SHP77 (cell line): ENCODE data around the gene MCTP2.

Experiments
- DNase-seq, 2 experiments: peaks; one replicate each; lab custom pipeline; 2025; lab: John Stamatoyannopoulos, UW

The MCTP2 gene

DNA sequence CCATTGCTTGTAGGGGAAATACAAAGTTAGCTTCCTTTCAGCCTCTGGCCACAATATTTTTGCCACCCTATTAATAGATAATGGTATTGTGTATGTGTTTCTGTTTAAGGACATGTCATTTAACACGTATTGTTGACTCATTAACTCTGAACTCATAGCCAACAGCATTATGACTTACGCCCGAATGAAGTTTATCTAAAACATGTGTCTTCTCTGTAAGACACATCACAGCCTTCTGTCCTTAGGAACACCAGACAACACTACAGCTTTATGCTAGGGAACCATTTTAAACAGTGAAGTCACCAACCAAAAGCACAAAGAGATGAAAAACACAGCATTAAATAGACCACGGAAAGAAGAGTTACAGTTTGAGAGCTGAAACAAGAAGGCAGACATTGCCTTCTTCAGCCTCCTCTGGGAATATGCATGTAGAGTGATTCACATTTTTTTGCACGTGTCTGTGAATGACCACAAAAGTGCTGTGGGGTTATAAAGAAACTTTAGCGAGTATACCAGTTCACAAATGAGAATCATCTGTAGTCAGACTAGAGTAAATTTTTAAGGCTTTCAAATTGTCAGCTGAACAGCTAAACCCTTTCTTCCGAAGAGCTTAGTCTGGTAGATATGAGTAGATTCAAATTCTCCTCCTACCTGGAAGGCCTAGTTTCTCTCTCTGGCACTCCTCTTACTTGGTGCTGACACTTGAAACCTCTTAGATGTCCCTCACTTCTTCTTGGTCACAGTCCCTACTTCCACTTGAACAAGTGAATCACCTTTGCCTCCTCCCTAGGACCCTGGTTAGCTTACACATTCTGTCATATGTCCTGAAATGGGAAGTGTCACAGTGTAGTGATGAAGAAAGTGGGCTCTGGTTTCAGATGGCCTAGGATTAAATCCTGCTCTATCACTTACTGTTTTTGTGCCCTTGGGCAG is 32.2 kb downstream of the MCTP2 start:
- DNase-seq: no peak

DNA sequence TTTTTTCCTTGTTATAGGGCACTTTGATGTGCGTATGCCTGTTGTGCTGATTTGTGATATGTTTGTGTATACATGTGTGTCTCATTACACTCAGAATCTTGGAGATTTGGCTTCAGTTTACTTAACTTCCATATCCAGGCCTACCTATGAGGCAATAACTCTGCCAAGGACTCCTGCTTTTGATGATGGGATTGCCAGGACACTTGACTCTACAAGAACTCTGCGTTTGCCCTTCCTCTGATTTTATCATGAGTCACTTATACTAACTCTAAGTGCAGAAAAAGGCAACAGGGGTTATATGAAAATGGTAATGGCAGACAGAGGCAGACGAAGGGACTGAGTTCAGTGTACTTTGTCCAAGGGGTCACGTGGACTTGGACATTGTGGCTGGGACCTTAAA is 33.6 kb downstream of the MCTP2 start:
- DNase-seq: no peak

DNA sequence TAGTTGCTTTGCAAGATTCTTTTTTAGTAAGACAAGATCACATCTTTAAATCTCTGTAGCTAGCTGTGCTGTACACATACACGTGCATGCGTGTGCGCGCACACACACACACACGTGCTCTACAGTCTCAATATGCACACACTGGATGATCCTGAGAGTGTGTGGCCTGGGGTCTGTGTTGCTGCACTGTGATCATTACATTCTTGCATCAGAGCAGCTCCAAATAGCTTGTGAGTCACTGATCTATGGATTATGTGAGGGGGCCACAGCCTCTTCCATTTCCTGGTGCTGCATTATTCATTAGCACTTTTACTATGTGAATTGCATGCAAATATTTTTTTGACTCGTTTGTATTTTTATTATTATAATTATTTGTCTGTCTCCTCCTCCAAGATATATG is 34.6 kb downstream of the MCTP2 start:
- DNase-seq: no peak

DNA sequence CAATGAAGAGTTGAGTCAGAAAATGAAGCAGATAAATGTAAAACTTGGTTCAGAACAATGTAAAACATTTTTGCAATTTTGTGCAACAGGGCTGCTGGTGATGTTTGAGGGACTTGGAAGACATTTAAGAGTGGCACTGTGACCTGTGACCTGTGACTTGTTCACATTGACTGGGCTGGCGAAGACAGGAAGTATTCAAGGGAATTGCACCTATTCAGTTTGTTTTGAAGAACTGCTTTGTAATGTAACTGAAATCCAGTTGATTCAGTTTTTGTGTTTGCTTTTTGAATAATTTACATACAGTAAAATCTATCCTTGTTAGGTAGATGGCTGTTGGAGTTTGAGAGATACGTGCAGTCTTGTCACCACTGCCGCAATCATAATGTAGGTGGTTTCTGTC is 35.4 kb downstream of the MCTP2 start:
- no peak for DNase-seq

DNA sequence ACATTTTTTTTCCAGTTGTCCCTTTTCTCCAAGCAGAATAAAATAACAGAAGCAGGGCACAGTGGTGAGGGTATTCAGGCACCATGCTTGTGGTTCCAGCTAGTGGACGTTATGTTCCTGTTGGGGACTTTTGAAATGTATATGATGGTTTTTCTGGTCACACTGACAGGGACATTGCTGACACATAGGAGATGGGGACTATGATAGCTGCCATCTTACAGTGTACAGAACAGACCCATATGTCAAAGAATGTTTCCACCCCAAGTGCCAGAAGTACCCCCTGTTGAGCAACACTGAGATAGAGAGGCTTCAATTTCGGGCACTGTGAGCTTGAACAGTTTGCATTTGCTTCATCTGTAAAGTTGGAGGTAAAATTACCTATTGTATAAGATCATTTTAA is 38.6 kb downstream of the MCTP2 start:
- DNase-seq: no peak

DNA sequence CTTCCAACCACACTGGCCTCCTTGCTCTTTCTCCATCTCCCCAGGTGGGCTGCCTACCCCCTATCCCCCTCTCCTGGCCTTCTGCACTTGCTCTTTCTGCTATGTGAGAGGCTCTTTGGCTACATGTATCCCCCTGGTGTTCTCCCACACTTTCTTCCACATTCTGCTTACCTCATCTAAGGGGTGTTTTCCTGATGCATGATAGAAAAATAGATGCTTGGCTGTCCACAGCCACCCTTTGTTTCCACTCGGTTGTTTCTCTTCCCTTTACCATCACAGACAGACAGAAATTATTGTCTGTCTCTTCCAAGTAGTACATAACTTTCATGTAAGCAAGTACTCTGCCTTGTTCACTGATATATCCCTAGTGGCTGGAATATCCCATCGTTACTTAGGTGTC is 39.2 kb downstream of the MCTP2 start:
- DNase-seq: no peak

DNA sequence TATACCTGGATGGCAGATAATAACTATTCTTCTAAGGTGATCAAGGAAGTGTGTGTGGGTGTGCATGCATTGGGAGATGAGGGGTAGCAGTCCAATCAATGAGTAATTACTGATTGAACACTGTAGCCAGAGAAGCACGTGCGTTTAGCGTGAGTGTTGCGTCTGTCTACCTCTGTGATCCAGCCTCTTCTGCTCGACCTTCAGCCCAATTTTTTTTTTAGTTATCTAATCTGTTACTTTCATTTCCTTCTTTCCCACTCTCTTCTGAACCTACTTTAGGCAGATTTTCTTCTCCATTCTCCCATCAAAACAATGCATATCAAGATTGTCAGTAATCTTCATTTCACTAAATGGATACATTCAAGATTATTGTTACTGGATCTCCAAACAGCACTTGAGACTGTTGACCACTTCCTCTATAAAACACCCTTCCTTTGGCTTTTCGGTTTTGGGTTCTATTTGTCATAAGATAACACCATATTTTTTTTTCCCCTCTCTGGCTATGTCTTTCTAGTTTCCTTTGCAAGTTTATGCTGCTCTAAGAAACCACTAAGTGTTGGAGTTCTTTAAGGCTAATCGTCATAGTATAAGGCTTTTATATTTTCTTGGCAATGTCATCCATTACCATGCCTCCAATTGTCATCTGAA is 41.0 kb downstream of the MCTP2 start:
- no peak for DNase-seq

DNA sequence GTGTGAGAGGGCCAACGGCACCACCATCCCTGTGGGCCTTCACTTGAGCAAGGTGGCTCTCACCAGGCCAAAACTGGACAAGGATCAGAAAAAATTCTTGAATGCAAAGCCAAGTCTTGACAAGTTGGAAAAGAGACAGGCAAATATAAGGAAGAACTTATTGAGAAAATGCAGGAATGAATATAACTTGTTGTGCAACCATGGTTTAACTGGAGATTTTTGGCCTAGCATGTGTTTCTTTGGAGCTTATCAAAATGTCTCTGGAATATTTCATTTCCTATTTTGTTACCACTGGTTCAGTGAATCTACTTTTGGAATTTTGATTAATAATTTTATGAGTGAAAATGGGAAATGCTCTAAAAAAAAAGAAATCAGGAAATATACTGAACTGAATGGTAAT is 42.5 kb downstream of the MCTP2 start:
- no peak for DNase-seq

DNA sequence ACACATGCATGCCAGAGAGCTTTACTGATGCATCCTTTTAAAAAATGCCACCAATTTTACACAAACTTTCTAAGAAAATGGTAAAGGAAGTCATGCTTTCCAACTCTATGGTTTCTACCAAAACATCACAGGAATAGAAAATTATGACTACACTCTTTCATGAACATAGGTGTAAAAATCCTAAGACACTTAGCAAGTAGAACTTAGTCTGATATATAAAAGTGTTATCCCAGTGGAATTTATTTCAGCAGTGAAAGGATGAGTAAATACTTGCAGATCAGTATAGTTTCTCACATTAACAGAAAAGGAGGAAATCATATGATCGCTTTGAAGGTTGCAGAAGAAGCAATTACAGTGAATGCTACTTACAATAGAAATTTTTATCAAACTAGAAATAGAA is 43.4 kb downstream of the MCTP2 start:
- no peak for DNase-seq

DNA sequence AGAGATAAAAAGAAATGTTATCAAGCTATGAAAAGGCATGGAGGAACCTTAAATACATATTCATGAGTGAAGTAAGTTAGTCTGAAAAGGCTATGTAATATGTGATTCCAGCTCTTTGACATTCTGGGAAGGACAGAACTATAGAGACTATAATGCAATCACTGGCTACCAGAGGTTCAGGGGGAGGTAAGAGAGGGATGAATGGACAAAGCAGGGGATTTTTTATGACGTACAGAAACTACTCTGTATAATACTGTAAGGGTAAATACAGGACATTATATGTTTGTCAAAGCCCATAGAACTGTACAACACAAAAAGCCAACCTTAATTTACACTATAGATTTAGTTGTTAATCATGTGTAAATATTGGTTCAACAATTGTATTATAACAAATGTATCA is 46.1 kb downstream of the MCTP2 start:
- no peak for DNase-seq

DNA sequence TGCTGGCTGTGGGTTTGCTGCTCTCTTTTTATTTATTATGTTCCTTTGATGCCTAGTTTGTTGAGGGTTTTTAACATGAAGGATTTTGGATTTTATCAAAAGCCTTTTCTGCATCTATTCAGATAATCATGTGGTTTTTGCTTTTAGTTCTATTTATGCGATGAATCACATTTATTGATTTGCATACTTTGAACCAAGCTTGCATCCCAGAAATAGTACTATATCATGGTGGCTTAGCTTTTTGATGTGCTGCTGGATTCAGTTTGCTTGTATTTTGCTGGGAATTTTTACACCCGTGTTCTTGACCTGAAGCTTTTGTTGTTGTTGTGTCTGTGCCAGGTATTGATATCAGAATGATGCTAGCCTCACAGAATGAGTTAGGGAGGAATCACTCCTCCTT is 48.4 kb downstream of the MCTP2 start:
- DNase-seq: no peak

DNA sequence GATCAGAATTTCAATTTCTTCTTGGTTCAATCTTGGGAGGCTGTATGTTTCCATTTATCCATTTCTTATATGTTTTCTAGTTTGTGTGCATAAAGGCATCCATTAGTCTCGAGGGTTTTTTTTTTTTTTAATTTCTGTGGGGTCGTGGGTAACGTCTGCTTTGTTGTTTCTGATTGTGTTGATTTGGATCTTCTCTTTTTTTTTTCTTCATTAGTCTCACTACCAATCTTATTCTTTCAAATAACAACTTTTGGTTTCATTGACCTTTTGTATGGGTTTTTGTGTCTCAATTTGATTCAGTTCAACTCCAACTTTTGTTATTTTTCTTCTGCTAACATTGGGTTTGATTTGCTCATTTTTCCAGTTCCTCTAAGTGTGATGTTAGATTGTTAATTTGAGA is 48.9 kb downstream of the MCTP2 start:
- DNase-seq: no peak

DNA sequence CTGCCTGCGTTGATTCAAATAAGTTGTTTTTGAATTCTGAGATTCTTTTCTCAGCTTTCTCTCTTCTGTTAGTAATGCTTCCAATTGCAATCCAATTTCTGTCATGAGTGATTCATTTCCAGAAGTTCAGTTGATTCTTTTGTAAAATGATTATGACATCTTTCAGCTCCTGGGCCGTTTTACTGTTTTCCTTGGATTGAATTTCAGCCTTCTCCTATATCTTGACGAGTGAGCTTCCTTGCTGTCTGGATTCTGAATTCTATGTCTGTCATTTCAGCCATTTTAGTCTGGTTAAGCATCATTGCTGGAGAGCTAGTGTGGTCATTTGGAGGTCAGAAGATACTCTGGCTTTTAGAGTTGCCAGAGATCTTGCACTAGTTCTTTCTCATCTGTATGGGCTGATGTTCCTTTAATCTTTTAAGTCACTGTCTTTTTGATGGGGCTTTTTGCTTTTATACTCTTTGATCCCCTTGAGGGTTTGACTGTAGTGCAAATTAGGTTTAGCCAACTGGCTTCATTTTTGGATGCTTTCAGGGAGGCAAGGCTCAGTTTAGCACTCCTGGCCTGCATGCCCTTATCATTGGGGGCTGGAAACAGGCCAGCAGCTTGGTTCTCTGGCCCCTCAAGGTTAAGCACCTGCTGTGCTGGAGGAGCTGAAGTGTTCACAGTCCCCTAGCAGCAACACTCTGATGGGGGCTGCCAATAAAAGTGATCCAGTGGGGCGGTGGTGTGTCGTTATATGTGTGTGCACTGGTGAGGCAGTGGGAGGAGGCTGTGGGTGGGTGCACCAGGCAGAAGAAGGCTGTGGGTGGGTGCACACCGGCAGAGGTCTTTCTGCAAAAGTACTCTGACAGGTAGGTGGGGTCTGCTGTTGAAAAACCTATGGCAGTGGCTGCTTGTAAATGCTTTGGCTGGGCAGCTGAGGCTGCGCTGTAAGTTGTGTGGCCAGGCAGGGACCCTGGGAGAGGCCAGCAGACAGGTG is 51.2 kb downstream of the MCTP2 start:
- DNase-seq: no peak

DNA sequence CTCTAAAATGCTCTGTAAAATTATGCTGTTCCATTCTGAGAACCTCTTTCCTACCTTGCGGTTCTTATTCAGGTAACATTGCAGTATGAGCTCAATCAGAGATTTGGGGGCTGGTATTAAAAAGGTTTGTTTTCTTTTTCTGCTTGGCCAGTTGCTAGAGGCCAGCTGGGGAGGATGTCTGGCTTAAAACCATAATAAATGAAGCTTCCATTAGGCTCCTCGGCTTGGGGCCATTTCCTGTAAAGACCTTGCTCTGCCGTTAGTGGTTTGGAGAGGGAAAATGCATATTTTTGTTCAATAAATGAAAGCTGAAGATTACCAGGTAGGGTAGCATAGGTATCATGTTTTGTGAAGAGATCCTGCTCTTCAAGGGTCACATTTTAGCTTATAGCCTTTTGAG is 55.2 kb downstream of the MCTP2 start:
- no peak for DNase-seq

DNA sequence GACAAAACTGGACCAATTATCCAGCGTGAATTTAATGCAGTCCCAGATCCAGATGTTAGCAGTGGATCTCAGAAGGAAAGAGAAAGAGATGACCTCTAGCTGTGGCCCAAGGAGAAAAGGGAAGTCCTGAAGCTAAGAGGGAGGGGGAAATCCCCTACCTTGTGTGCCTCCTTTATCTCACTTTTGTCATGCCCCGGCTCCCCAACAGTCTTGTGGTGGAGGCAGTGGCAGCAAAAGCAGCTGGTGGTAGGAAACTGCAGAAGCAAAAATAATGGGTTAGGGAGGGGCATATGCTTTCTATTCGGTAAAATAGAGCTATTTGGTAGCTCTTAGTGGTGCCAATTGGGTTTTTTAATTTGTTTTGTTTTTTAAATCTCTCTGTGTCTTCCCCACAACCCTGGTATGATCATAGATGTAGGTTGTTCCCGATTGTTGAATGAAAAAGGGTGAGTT is 56.5 kb downstream of the MCTP2 start:
- no peak for DNase-seq

DNA sequence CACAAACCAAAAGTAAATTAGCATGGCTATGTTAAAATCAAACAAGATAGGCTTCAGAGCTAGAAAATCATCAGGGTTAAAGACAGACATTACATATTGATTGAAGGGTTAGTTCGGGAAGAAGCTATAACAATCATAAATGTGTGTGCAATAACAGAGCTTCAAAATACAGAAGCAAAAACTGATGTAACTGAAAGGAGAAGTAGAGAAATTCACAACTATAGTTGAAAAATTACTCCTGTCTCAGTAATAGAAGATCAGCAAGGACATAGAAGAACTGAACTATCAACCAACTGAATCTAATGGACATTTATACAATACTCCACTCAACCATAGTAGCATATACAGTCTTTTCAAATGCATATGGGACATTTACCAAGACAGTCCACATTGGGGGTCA is 59.4 kb downstream of the MCTP2 start:
- no peak for DNase-seq

DNA sequence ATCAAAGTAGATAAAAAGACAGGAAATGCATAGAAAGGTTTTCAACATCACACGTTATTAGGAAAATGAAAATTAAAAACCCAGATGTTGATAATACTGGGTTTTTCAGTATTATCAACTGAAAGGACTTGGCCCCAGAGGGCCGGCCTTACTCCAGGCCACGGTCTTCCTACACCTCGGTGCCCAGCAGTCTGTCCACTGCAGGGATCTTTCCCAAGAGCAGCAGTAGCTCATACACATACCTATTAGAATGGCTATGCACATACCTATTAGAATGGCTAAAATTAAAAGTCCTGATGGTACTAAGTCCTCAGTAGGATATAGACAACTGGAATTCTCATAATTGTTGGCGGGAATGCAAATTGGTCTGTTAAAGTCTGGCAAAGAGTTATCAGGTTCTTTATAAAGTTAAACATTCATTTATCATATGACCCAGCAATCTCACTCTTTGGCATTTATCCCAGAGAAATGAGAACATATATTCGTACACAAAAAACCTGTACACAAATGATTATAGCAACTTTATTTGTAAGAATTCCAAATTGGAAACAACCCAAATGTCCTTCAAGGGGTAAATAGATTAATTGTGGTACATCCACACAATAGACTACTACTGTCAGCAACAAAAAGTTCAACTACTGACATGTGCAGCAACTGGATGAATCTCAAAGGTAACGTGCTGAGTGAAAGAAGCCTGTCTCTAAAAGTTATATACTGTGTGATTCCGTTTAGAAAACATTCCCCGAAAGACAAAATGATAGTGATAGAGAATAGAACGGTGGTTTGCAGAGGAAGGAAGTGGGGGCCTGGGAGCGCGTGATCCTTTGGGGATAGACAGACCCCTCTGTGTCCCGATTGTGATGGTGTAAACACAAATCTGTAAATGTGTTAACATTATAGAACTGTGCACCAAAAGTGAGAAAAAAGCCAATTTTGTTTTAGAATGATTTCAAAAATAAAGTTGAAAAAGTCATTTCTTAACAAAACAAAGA is 62.3 kb downstream of the MCTP2 start:
- no peak for DNase-seq

DNA sequence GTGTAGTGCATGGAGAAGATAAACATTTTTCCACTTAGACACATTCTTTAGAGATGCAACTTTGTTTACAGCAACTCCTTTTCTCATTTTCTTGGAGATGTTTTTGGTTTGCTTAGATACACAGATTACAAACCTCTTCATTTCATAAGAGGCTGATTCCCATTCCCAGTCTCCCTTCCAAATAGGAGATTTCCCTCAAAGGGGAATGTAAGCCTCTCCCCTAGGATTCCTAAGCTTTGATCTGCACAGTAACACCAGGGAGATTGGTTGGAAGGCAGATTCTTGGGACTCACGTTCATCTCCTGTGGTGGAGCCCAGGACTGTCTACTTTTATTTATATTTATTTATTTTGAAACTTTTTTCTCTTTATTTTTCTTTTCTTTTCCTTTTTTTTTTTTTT is 63.2 kb downstream of the MCTP2 start:
- DNase-seq: no peak

DNA sequence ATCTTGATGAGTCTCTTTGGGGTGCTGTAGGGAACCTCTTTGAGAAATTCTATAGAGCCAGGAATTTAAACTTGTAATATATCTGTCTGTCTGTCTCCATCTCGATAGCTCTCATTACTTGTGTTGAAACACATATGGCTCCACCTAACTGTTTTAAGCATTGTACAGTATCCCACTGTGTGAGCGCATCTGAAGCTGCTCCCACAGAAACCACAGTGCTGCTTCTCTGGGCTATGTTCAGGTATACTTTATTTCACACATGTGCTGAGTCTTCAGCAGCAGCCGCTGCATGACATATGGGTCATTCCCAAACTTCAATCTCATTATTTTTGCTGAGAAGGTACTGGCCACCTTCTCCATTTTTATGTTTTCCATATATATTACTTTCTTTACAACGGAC is 63.9 kb downstream of the MCTP2 start:
- no peak for DNase-seq

DNA sequence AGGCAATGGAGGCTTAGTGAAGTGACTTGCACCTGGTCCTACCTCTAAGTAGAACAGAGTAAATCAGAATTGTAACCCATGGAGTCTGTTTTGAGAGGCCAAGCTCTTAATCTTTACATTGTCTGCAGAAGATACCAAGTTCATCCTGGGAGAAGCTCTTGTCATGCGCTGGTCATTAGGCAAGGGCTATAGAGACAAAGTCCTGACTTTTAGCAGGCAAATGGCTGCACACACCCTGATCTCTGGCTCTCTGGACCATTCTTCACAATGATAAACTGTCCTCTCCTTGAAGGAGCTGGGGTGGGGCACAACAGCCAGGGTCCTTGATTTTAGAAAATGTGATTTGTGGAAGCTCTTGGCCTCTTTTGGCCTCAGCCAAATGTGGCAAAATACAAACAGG is 65.4 kb downstream of the MCTP2 start:
- DNase-seq: no peak

DNA sequence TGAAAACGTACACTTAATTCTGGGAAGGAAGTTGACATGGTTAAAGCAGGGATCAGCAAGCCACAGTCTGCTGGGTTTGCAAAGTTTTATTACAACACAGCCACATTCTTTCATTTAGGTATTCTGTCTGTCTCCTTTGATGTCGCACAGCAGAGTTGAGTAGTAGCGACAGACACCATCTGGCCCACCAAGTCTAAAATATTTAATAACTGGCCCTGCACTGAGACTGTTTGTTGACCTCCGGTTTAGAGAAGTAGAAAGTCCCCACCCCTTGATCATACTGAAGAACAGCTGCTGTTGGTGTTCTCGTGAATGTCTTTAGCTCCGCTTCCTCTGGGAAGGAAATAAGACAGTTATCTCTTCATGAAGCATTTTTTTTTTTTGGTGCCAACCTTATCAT is 66.2 kb downstream of the MCTP2 start:
- DNase-seq: no peak
